CD4-positive, alpha-beta T cell treated with Interleukin-6 for 4 hours (primary cell): ENCODE results near the gene P2RY6.

Experiments used
- DNase-seq: peaks from one replicate; pipeline ENCODE4 v3.0.0-alpha.2; 2020; ENCODE audit warnings: mixed read lengths

P2RY6 gene

GRCh38 chr11:73298233-73298632 is 26.1 kb downstream of the P2RY6 start:
- DNase-seq: no peak

DNA sequence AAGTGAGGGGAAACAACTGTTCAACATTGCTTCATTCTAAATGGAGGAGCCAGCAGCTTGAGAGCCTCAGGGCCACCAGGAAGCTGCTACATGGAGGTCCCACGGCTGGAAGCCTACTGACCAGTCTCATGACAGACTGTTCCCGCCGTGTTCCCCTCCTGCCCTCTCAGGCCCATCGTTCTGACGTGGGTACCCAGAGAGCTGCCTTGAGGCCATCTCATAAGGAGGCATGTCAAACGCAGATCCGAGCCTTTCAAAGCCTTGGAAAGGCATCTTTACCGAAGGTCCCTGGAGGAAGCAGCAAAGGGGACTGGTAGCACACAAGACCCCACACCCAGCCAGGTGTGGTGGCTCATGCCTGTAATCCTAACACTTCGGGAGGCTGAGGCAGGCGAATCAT is 27.6 kb downstream of the P2RY6 start:
- no peak for DNase-seq

DNA sequence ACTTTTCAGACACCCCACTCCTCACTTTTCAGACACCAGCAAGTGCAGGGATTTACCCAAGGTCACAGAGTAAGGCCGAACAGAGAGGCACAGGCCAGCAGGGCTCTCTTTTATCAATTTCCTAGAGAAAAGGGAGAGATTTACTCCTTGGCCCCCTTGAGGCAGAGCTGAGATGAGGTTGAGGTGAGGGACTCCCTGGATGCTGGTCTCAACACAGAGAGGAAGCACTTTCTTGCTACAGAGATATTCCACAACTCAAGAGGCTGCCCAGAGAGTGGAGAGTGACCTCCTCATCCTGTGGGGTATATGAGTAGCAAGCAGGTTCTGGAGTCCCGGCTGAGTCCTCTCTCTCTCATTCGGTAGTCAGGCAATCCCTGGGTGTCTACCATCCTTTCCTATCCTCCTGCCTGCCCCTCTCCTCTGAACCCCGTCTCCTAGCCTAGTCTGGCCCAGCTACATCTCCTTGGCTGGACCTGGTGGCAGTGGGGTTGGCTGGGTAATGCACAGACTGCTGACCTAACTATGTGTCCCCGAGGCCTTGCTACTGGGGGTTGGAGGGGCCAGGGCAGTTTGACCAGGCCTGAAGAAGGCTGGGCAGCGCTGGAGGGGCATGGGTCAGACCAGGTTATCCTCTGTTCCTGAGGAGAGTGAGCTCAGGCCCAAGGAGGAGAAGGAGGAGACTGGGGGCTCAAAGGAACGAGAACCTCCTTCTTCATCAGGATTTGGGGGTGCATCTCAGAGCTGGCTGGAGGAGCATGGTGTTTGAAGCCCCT is 34.1 kb downstream of the P2RY6 start:
- DNase-seq: no peak

DNA sequence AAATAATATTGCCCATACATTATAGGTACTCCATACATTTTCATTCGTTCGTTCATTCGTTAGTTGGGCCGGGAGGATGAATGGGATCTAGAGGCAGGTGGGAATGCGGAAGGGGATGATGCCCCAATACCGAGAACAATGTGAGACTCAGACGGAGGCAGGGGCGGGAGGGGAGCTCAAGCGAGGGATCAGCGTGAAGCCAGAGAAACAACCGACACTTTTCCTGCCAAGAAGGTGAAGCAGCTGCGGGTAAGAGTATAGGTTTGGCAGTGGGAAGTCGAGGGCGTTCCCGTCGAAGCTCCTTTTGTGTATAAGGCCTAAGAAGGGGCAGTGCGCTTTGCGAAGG is 34.8 kb downstream of the P2RY6 start:
- no peak for DNase-seq

GRCh38 chr11:73307323-73308002 is 35.3 kb downstream of the P2RY6 start:
- DNase-seq: peak; percentile 95

GRCh38 chr11:73308003-73308960 is 36.1 kb downstream of the P2RY6 start, which contains the start of gene ARHGEF17:
TSS of gene ARHGEF17 (plus strand) at chr11:73308276. CDS start at chr11:73308639, 363 bp downstream.
- DNase-seq: peak; percentile 56

DNA sequence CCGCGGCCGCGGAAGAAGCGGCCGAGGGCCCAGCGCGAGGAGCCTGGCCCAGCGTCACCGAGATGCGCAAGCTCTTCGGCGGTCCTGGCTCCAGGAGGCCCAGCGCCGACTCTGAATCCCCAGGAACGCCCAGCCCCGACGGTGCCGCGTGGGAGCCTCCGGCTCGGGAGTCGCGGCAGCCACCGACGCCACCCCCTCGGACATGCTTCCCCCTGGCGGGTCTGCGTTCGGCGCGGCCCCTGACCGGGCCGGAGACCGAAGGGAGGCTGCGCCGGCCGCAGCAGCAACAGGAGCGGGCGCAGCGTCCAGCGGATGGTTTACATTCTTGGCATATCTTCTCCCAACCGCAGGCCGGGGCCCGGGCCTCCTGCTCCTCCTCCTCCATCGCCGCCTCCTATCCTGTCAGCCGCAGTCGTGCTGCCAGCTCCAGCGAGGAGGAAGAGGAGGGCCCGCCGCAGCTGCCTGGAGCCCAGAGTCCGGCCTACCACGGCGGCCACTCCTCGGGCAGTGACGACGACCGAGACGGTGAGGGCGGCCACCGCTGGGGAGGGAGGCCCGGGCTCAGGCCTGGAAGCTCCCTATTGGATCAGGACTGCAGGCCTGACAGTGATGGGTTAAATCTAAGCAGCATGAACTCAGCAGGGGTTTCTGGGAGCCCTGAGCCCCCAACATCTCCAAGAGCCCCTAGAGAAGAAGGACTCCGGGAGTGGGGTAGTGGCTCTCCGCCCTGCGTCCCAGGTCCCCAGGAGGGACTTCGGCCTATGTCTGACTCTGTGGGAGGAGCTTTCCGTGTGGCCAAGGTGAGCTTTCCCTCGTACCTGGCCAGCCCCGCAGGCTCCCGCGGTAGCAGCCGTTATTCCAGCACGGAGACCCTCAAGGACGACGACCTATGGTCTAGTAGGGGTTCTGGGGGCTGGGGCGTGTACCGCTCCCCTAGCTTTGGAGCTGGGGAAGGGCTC is 37.1 kb downstream of the P2RY6 start:
- DNase-seq: peak; percentile 4

DNA sequence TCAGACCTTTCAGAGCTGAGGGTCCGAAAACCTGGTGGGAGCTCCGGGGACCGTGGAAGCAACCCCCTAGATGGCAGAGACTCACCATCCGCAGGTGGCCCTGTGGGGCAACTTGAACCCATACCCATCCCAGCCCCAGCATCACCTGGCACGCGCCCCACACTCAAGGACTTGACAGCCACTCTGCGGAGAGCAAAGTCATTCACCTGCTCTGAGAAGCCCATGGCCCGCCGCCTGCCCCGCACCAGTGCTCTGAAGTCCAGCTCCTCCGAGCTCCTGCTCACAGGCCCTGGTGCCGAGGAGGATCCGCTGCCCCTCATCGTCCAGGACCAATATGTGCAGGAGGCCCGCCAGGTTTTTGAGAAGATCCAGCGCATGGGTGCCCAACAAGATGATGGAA is 37.9 kb downstream of the P2RY6 start:
- no peak for DNase-seq

DNA sequence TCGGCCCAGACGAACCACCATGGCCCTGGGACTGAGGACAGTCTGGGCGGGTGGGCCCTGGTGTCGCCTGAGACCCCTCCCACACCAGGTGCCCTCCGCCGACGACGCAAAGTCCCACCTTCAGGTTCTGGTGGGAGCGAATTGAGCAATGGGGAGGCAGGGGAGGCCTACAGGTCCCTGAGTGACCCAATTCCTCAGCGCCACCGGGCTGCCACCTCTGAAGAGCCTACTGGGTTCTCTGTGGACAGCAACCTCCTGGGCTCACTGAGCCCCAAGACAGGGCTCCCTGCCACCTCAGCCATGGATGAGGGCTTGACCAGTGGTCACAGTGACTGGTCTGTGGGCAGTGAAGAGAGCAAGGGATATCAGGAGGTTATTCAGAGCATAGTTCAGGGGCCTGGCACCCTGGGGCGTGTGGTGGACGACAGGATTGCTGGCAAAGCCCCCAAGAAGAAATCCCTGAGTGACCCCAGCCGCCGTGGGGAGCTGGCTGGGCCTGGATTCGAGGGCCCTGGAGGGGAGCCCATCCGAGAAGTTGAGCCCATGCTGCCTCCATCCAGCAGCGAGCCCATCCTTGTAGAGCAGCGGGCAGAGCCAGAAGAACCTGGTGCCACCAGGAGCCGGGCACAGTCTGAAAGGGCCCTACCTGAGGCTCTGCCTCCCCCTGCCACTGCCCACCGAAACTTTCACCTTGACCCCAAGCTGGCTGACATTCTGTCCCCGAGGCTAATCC is 38.7 kb downstream of the P2RY6 start:
- DNase-seq: no peak

DNA sequence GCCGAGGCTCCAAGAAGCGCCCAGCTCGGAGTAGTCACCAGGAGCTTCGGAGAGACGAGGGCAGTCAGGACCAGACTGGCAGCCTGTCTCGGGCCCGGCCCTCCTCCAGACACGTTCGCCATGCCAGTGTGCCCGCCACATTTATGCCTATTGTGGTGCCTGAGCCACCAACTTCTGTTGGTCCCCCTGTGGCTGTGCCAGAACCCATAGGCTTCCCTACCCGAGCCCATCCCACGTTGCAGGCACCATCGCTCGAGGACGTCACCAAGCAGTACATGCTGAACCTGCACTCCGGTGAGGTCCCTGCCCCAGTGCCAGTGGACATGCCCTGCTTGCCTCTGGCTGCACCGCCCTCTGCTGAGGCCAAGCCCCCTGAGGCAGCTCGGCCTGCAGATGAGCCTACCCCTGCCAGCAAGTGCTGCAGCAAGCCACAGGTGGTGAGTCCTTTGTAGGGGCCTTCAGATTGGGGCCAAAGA is 39.3 kb downstream of the P2RY6 start:
- no peak for DNase-seq

- DNase-seq: no peak
Measured at GRCh38 chr11:73312036-73312435, 39.9 kb downstream of the P2RY6 start.

- DNase-seq: no peak
Measured at GRCh38 chr11:73312851-73313327, 40.8 kb downstream of the P2RY6 start.

DNA sequence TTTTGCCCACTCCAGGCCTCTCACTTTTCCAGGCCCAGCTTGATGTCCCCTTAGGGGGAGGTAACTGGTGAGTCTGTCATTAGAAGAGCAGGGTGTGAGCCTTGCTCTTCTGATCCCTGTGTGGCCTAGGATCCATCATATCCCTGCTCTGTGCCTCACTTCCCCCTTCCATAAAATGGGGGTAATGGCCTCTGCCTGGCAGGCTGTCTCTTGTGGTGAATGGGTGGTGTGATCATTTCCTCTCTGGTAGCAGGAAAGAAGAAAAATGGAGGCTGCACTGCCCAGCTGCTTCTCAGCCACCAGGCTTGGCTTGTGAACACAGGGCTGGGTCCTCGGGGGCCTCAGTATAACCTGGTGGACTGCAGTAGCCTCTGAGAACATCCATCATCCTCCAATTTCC is 41.5 kb downstream of the P2RY6 start:
- DNase-seq: no peak

- DNase-seq: no peak
Measured at GRCh38 chr11:73314117-73314961, 42.2 kb downstream of the P2RY6 start.

- no peak for DNase-seq
Measured at GRCh38 chr11:73315293-73316020, 43.3 kb downstream of the P2RY6 start.

DNA sequence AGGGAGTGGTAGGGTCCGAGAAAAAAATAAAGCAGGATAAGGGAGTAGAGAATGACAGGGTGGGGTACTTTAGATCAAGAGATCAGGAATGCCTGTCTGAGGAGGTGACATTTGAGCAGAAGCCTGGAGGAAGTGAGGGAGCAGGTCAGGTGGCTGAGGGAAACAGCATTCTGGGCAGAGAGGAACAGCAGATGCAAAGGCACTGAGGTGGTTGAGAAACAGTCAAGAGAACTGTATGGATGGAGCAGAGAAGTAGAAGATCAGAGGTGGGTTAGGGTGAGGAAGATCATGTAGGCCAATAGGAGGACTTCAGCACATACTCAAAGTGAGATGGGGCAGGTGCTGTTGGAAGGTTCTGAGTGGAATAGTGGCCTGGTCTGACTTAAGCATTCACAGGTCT is 44.3 kb downstream of the P2RY6 start:
- DNase-seq: no peak

GRCh38 chr11:73317373-73317772 is 45.2 kb downstream of the P2RY6 start:
- no peak for DNase-seq

GRCh38 chr11:73317803-73318202 is 45.7 kb downstream of the P2RY6 start:
- no peak for DNase-seq

DNA sequence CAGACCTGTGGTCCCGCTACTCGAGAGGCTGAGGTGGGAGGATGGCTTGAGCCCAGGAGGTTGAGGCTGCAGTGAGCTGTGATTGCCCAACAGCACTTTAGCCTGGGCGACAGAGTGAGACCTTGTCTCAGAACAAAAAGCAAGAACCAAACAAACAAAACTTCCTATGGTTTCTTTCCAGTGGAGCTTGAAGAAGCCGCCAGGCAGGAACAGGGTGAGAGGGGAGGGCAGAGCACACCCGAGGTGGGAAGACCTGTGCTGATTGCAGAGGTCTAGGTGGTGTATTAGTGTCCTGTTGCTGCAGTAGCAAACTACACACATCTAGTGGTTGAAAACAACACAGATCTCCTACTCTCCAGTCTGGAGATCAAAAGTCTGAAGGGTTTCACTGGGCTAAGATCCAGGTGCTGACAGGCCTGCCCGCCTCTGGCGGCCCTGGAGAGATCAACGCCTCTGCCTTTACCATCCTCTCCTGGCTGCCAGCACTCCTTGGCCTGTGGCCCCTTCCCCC is 46.4 kb downstream of the P2RY6 start:
- DNase-seq: no peak
